ENCODE results near the gene PAPPA2. TPM values are rescaled to one million over a fixed set of nuclear protein-coding genes. Genes with fewer than 3 reads are reported as not detected.

PAPPA2 gene
- total and polyA plus RNA-seq, 12 donors: 0.03 to 0.87 (median 0.10) TPM; not detected in 1

- no peak for DNase-seq
- H3K9me3 ChIP-seq (replicated peaks in 1 of 3): no peaks in the 10 kb centered on the region
- no peak overlapping the region for H3K4me3 ChIP-seq
- WGBS, 4 donors: 64 to 75% (median 68%) methylated on average over 3 of the region's 3 CpGs
- H3K4me1 ChIP-seq (replicated peaks in 1 of 2): no peaks in the 10 kb centered on the region
- H3K36me3 ChIP-seq (replicated peaks in 1 of 2): no peaks in the 10 kb centered on the region
- no peak overlapping the region for H3K27ac ChIP-seq
- H3K27me3 ChIP-seq: no peaks in the 10 kb centered on the region
- TF ChIP-seq POLR2A (IDR thresholded peaks at IDR 0.05): no peak
- no peak for TF ChIP-seq CTCF (IDR thresholded peaks at IDR 0.05)
- intact Hi-C loops (cut with DNase I): no loop called here
Measured at GRCh38 chr1:176643536-176643935, 180.6 kb downstream of the PAPPA2 start.

GRCh38 chr1:176648556-176648955, 185.6 kb downstream of the PAPPA2 start:
- intact Hi-C loops (cut with DNase I): no loop called here
- 46 to 67% (median 59%) methylated on average over 1 of the region's 1 CpG for WGBS, 4 donors
- no peaks in the 10 kb centered on the region for H3K36me3 ChIP-seq (replicated peaks in 1 of 2)
- H3K27me3 ChIP-seq: no peaks in the 10 kb centered on the region
- TF ChIP-seq CTCF (IDR thresholded peaks at IDR 0.05): no peak
- no peak for TF ChIP-seq POLR2A (IDR thresholded peaks at IDR 0.05)
- H3K27ac ChIP-seq: no peak overlapping the region
- no peaks in the 10 kb centered on the region for H3K4me1 ChIP-seq (replicated peaks in 1 of 2)
- H3K4me3 ChIP-seq: no peak overlapping the region
- DNase-seq: no peak
- peaks cover 0 to 10% (median 0%) of the 10 kb centered on the region in 3 donors for H3K9me3 ChIP-seq (replicated peaks in 1 of 3)

- DNase-seq: peak in 5 of 7 donors; percentile 11 to 44 (median 13)
- H3K27ac ChIP-seq: no peak overlapping the region
- H3K9me3 ChIP-seq (replicated peaks in 1 of 3): no peaks in the 10 kb centered on the region
- intact Hi-C loops (cut with DNase I): no loop called here
- 33 to 50% (median 46%) methylated on average over 3 of the region's 3 CpGs for WGBS, 4 donors
- no peak overlapping the region for H3K4me3 ChIP-seq
- H3K27me3 ChIP-seq: no peaks in the 10 kb centered on the region
- TF ChIP-seq POLR2A (IDR thresholded peaks at IDR 0.05): no peak
- no peaks in the 10 kb centered on the region for H3K4me1 ChIP-seq (replicated peaks in 1 of 2)
- H3K36me3 ChIP-seq (replicated peaks in 1 of 2): no peaks in the 10 kb centered on the region
Measured at GRCh38 chr1:176656257-176656995, 193.5 kb downstream of the PAPPA2 start.

GRCh38 chr1:176669782-176670181, 206.8 kb downstream of the PAPPA2 start:
- intact Hi-C loops (cut with DNase I): no loop called here

More at GRCh38 chr1:176669782-176670181, 206.8 kb downstream of the PAPPA2 start:
- 82 to 98% (median 84%) methylated on average over 2 of the region's 2 CpGs for WGBS, 4 donors
- no peaks in the 10 kb centered on the region for H3K36me3 ChIP-seq (replicated peaks in 1 of 2)
- DNase-seq: no peak
- H3K27ac ChIP-seq: no peak overlapping the region
- no peaks in the 10 kb centered on the region for H3K27me3 ChIP-seq
- no peaks in the 10 kb centered on the region for H3K9me3 ChIP-seq (replicated peaks in 1 of 3)
- H3K4me3 ChIP-seq: no peak overlapping the region
- no peaks in the 10 kb centered on the region for H3K4me1 ChIP-seq (replicated peaks in 1 of 2)
- no peak for TF ChIP-seq CTCF (IDR thresholded peaks at IDR 0.05)
- no peak for TF ChIP-seq POLR2A (IDR thresholded peaks at IDR 0.05)
